Astrocyte (in vitro differentiated cells and primary cell): ENCODE data around the gene CNGA1.

ENCODE experiments used
- EZH2 ChIP-seq: IDR thresholded peaks from 2 replicates; pipeline ENCODE4 v1.6.1; 2012; ENCODE audit warnings: mild to moderate bottlenecking, low read length, inconsistent platforms; ENCODE audit not compliant: insufficient read depth
- TF ChIP-seq, protein P1 (sequence below): IDR thresholded peaks from 2 replicates; pipeline ENCODE4 v1.5.1; 2011; ENCODE audit warnings: low read depth, mild to moderate bottlenecking, inconsistent platforms, low read length, moderate library complexity; ENCODE audit not compliant: insufficient read depth

DNA sequence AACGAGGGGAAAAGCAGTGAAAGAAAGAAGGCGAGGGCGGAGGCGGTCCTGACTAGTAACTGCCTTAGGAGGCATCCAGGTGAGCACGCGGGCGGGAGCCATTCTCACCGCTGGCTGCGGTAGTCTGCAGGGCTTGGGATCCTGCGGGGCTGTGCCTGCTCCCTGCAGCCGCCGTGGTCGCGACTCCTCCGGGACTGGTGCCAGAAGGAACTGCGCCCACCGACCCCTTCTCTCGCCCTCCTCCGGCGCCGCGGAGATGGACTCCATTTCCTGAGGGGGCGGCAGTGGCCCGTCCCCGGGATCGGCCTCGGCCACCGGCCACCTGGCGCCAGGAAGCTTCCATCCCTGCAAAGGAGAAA, 102.6 kb downstream of the CNGA1 start:
- TF ChIP-seq, protein P1, sequence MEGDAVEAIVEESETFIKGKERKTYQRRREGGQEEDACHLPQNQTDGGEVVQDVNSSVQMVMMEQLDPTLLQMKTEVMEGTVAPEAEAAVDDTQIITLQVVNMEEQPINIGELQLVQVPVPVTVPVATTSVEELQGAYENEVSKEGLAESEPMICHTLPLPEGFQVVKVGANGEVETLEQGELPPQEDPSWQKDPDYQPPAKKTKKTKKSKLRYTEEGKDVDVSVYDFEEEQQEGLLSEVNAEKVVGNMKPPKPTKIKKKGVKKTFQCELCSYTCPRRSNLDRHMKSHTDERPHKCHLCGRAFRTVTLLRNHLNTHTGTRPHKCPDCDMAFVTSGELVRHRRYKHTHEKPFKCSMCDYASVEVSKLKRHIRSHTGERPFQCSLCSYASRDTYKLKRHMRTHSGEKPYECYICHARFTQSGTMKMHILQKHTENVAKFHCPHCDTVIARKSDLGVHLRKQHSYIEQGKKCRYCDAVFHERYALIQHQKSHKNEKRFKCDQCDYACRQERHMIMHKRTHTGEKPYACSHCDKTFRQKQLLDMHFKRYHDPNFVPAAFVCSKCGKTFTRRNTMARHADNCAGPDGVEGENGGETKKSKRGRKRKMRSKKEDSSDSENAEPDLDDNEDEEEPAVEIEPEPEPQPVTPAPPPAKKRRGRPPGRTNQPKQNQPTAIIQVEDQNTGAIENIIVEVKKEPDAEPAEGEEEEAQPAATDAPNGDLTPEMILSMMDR, result no peak
- TF ChIP-seq EZH2, result no peak
